BE2C (cell line): ENCODE results near the gene RNF180.

Experiments used
- DNase-seq: peaks from one replicate; pipeline ENCODE4 v3.0.0-alpha.2; 2020
- H3K27me3 ChIP-seq: fragments of 250-450 bp; sonication (Bioruptor Pico); 2 replicates; pipeline ENCODE4 v1.5.1; 2020; ENCODE audit warnings: mild to moderate bottlenecking
- H3K36me3 ChIP-seq: fragments of 250-450 bp; sonication (Bioruptor Pico); 2 replicates; pipeline ENCODE4 v1.5.1; 2020; ENCODE audit warnings: mild to moderate bottlenecking
- H3K4me1 ChIP-seq: fragments of 250-450 bp; sonication (Bioruptor Pico); 2 replicates; pipeline ENCODE4 v1.5.1; 2020
- H3K4me3 ChIP-seq: 2 replicates; pipeline ENCODE4 v1.5.1; 2011; ENCODE audit warnings: low read depth, low read length
- H3K9me3 ChIP-seq: fragments of 250-450 bp; sonication (Bioruptor Pico); 2 replicates; pipeline ENCODE4 v1.5.1; 2020
- TF ChIP-seq, protein P1 (sequence below): IDR thresholded peaks from 2 replicates; pipeline ENCODE4 v1.5.1; 2012; ENCODE audit warnings: mild to moderate bottlenecking, low read depth, low read length

RNF180 gene

DNA sequence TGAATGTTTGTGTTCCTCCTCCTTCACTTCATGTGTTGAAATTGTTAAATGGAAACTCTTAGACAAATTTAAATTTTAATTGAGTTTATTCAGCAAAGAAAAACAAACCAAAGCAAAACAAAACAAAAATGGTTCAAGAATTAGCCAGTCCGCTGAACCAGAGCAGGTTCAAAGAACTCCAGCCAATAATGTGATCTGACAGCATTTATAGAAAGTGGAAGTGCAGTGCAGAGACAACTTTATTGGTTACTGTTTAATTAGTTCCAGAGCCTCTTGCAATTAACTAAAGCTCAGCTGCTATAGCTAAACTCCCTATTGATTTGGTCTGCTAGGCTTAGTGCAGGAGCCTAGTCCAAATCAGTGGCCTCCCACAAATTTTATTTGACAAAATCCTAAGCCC lies 132.9 kb downstream of the RNF180 start:
- no peak for DNase-seq
- TF ChIP-seq, protein P1, sequence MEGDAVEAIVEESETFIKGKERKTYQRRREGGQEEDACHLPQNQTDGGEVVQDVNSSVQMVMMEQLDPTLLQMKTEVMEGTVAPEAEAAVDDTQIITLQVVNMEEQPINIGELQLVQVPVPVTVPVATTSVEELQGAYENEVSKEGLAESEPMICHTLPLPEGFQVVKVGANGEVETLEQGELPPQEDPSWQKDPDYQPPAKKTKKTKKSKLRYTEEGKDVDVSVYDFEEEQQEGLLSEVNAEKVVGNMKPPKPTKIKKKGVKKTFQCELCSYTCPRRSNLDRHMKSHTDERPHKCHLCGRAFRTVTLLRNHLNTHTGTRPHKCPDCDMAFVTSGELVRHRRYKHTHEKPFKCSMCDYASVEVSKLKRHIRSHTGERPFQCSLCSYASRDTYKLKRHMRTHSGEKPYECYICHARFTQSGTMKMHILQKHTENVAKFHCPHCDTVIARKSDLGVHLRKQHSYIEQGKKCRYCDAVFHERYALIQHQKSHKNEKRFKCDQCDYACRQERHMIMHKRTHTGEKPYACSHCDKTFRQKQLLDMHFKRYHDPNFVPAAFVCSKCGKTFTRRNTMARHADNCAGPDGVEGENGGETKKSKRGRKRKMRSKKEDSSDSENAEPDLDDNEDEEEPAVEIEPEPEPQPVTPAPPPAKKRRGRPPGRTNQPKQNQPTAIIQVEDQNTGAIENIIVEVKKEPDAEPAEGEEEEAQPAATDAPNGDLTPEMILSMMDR, result no peak
- H3K4me1 ChIP-seq, result no peaks in the 10 kb centered on the region
- H3K27me3 ChIP-seq, result no peaks in the 10 kb centered on the region
- H3K9me3 ChIP-seq, result no peaks in the 10 kb centered on the region
- H3K36me3 ChIP-seq, result no peaks in the 10 kb centered on the region
- H3K4me3 ChIP-seq, result no peak overlapping the region

DNA sequence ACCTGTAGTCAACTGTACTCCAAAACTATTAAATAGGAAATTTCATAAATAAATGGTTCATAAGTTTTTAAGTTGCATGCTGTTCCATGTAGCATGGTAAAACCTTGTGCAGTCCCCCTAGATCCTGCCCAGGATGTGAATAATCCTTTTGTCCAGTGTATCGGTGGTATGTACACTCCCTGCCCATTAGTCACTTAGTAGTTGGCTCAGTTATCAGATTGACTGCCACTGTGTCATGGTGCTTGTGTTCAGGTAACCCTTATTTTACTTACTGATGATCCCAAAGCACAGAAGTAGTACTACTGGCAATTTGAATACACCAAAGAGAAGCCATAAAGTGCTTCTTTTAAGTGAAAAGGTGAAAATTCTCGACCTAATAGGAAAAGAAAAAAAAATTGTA lies 134.2 kb downstream of the RNF180 start:
- Histone ChIP-seq H3K9me3 (no peaks in the 10 kb centered on the region), H3K36me3 (no peaks in the 10 kb centered on the region), H3K27me3 (no peaks in the 10 kb centered on the region), H3K4me1 (no peaks in the 10 kb centered on the region), H3K4me3 (no peak overlapping the region)
- DNase-seq, result no peak
- TF ChIP-seq, protein P1, result no peak

DNA sequence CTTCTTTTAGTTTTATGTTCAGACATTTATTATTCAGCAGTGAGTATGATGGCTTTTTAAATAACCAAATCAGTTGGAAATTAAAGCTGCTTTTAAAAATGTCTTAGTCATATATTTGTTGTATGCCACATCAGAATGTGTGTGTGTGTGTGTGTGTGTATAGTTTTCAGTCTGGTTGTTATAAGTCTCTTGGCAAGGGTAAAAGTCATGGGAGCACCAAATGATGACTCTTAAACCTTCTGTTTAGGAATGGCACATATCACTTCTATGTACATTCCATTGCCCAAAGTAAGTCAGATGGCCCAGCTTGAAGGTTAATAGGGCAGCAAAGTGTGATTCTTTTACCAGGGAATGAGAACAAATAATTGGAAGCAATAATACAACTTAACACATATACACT lies 135.9 kb downstream of the RNF180 start:
- Histone ChIP-seq H3K9me3 (no peaks in the 10 kb centered on the region), H3K36me3 (no peaks in the 10 kb centered on the region), H3K4me3 (no peak overlapping the region), H3K4me1 (no peaks in the 10 kb centered on the region), H3K27me3 (no peaks in the 10 kb centered on the region)
- no peak for DNase-seq
- TF ChIP-seq, protein P1, result no peak

DNA sequence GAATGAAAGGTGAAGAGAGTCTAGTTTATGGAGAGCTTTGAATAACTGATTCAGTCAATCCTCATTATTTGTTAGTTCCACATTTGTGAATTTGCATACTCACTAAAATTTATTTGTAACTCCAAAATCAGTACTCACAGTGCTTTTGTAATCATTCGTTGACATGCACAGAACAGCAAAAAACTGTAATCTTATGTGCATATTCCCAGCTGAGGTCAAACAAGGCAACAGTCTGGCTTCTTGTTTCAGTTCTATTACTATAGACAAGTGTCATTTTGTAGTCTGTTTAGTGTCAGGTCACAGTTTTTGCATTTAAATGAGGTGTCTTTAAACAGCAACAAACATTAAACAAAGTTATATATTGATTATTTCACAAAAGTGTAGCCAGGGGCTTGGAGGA lies 142.5 kb downstream of the RNF180 start:
- Histone ChIP-seq H3K4me1 (no peaks in the 10 kb centered on the region), H3K27me3 (no peaks in the 10 kb centered on the region), H3K36me3 (no peaks in the 10 kb centered on the region), H3K4me3 (no peak overlapping the region), H3K9me3 (no peaks in the 10 kb centered on the region)
- TF ChIP-seq, protein P1, result no peak
- DNase-seq, result no peak

DNA sequence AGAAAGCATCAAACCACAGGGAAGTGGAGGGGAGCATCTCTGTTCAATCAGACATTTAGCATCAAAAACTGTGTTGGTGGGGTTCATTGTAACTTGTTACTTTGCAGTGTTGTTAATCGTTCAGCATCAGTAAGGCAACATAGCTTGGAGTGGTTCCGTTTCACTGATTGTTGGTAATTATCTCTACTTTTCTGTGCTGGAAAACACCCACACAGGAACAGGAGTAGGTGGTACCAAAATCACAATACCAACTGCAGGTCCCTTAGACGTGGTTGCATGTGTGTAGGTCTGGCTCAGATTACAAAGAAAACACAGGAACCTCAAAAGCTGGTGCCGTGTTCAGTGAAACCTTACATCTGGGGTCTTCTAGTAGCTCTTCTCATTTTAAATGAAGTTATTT lies 146.8 kb downstream of the RNF180 start:
- Histone ChIP-seq H3K9me3 (no peaks in the 10 kb centered on the region), H3K4me1 (no peaks in the 10 kb centered on the region), H3K27me3 (no peaks in the 10 kb centered on the region), H3K36me3 (no peaks in the 10 kb centered on the region), H3K4me3 (no peak overlapping the region)
- TF ChIP-seq, protein P1, result no peak
- no peak for DNase-seq

DNA sequence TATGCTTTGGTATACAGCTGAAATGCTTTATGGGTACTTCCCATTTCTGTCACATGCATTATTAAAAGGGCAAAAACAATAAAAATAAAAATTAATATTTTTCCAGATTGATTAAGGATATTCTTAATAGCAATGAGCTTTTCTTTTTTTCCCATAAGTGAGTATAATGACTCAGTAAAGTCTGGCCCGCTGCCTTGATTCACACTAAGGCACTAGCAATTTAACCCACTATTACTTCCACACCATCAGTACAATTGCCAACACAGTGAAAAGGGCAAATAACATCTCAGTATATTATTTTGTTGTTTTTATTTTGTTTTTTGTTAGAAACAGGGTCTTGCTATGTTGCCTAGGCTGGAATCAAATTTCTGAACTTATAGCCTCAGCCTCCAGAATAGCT lies 150.1 kb downstream of the RNF180 start:
- Histone ChIP-seq H3K9me3 (no peaks in the 10 kb centered on the region), H3K4me1 (no peaks in the 10 kb centered on the region), H3K4me3 (no peak overlapping the region), H3K27me3 (no peaks in the 10 kb centered on the region), H3K36me3 (no peaks in the 10 kb centered on the region)
- no peak for DNase-seq
- TF ChIP-seq, protein P1, result no peak
